ENCODE data around the gene PRKRA.

DNA sequence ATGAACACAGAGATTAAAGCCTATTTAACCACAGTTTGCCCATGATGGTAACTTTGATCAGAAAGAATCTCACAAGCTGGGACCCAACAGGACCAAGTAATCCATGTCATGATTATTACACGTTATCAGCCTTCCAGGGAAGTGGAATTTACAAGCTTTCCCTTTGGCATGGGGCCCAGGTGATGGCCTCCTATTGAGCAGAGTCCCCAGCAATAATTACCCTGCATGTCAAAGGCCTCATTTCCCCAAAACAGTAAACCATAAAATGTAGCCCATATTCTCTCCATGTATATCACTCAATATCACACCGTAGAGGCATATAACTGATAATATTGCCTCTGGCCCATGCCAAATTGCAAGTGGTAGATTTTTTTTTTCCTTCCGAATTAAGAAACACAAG is 38.9 kb downstream of the PRKRA start:
- no peak for TF ChIP-seq POLR2AphosphoS5 (IDR thresholded peaks at IDR 0.05)
- TF ChIP-seq POLR2A (IDR thresholded peaks at IDR 0.05), result no peak
- no peak for TF ChIP-seq CTCF (IDR thresholded peaks at IDR 0.05)
- no peak for TF ChIP-seq EP300 (IDR thresholded peaks at IDR 0.05; ENCODE audit: low read depth)
